Measurements from ENCODE around the gene NRG2. TPM values are rescaled to one million over a fixed set of nuclear protein-coding genes. Genes with fewer than 3 reads are reported as not detected.

NRG2 gene
- total and polyA plus RNA-seq, 2 experiments from 2014 or later = 0.05 TPM; not detected in 1

- no peak for DNase-seq
- Histone ChIP-seq H3K4me2 (ENCODE audit: unreplicated experiment) (no peak overlapping the region), H3K27me3 (replicated peaks; ENCODE audit: insufficient read depth) (no peaks in the 10 kb centered on the region; the same call in 1 of the 2 replicates), H3K36me3 (ENCODE audit: low read depth) (no peaks in the 10 kb centered on the region), H3K9me3 (ENCODE audit: low read depth) (no peaks in the 10 kb centered on the region), H4K20me1 (ENCODE audit: insufficient read depth) (no peaks in the 10 kb centered on the region), H2AFZ (no peak overlapping the region), H3K4me1 (ENCODE audit: insufficient read depth) (no peaks in the 10 kb centered on the region), H3F3A (ENCODE audit: insufficient read depth) (no peaks in the 10 kb centered on the region), H3K79me2 (ENCODE audit: insufficient read depth) (no peaks in the 10 kb centered on the region), H3K27ac (no peak overlapping the region), H3K9ac (no peak overlapping the region), H3K4me3 (no peak overlapping the region), H3K9me2 (ENCODE audit: insufficient read depth) (no peaks in the 10 kb centered on the region)
- WGBS, 2 experiments (ENCODE audit: low coverage in 1 of 2, low lambda C conversion rate in 2 of 2, missing lambda C conversion rate in 2 of 2) = 50 to 58% methylated on average over 2 of the region's 2 CpGs
- in situ Hi-C loops (cut with MboI) = no loop called here
- no peak for TF ChIP-seq EZH2phosphoT487 (IDR thresholded peaks at IDR 0.05; ENCODE audit: insufficient read depth, low read depth)
- no peak for TF ChIP-seq EZH2 (IDR thresholded peaks at IDR 0.05; ENCODE audit: insufficient read depth, poor library complexity, severe bottlenecking)
Observed at GRCh38 chr5:140032296-140032695, 10.8 kb downstream of the NRG2 start.

- Histone ChIP-seq H3K4me3 (no peak overlapping the region), H3K4me1 (ENCODE audit: insufficient read depth) (no peaks in the 10 kb centered on the region), H3K36me3 (ENCODE audit: low read depth) (no peaks in the 10 kb centered on the region), H3K27me3 (replicated peaks; ENCODE audit: insufficient read depth) (peaks cover 30% of the 10 kb centered on the region), H3K27ac (no peak overlapping the region), H3K4me2 (ENCODE audit: unreplicated experiment) (no peak overlapping the region), H2AFZ (no peak overlapping the region), H3K9me2 (ENCODE audit: insufficient read depth) (no peaks in the 10 kb centered on the region), H3K9ac (no peak overlapping the region), H3K9me3 (ENCODE audit: low read depth) (no peaks in the 10 kb centered on the region), H3K79me2 (ENCODE audit: insufficient read depth) (no peaks in the 10 kb centered on the region), H4K20me1 (ENCODE audit: insufficient read depth) (no peaks in the 10 kb centered on the region), H3F3A (ENCODE audit: insufficient read depth) (no peaks in the 10 kb centered on the region)
- DNase-seq = no peak
- in situ Hi-C loops (cut with MboI) = no loop called here
- 81 to 82% methylated on average over 2 of the region's 2 CpGs for WGBS, 2 experiments (ENCODE audit: low coverage in 1 of 2, low lambda C conversion rate in 2 of 2, missing lambda C conversion rate in 2 of 2)
- no peak for TF ChIP-seq EZH2 (IDR thresholded peaks at IDR 0.05; ENCODE audit: insufficient read depth, poor library complexity, severe bottlenecking)
- no peak for TF ChIP-seq EZH2phosphoT487 (IDR thresholded peaks at IDR 0.05; ENCODE audit: insufficient read depth, low read depth)
Observed at GRCh38 chr5:140027807-140028206, 15.3 kb downstream of the NRG2 start.

GRCh38 chr5:140025736-140026135 is 17.4 kb downstream of the NRG2 start:
- H2AFZ ChIP-seq = no peak overlapping the region

GRCh38 chr5:140024928-140025327 is 18.2 kb downstream of the NRG2 start:
- Histone ChIP-seq H3K36me3 (ENCODE audit: low read depth) (no peaks in the 10 kb centered on the region), H3K9ac (no peak overlapping the region), H3K4me2 (ENCODE audit: unreplicated experiment) (no peak overlapping the region), H3K79me2 (ENCODE audit: insufficient read depth) (no peaks in the 10 kb centered on the region), H4K20me1 (ENCODE audit: insufficient read depth) (no peaks in the 10 kb centered on the region), H2AFZ (no peak overlapping the region), H3F3A (ENCODE audit: insufficient read depth) (no peaks in the 10 kb centered on the region), H3K9me3 (ENCODE audit: low read depth) (no peaks in the 10 kb centered on the region), H3K4me3 (no peak overlapping the region), H3K27ac (no peak overlapping the region), H3K9me2 (ENCODE audit: insufficient read depth) (no peaks in the 10 kb centered on the region), H3K27me3 (replicated peaks; ENCODE audit: insufficient read depth) (peaks cover 50% of the 10 kb centered on the region), H3K4me1 (ENCODE audit: insufficient read depth) (no peaks in the 10 kb centered on the region)
- 0 to 3% methylated on average over 1 of the region's 1 CpG for WGBS, 2 experiments (ENCODE audit: low coverage in 1 of 2, low lambda C conversion rate in 2 of 2, missing lambda C conversion rate in 2 of 2)
- in situ Hi-C loops (cut with MboI) = no loop called here
- no peak for TF ChIP-seq EZH2 (IDR thresholded peaks at IDR 0.05; ENCODE audit: insufficient read depth, poor library complexity, severe bottlenecking)
- TF ChIP-seq EZH2phosphoT487 (IDR thresholded peaks at IDR 0.05; ENCODE audit: insufficient read depth, low read depth) = no peak
- DNase-seq = no peak

More at GRCh38 chr5:140025736-140026135, 17.4 kb downstream of the NRG2 start:
- Histone ChIP-seq H3F3A (ENCODE audit: insufficient read depth) (no peaks in the 10 kb centered on the region), H3K79me2 (ENCODE audit: insufficient read depth) (no peaks in the 10 kb centered on the region), H3K4me3 (no peak overlapping the region), H3K9ac (no peak overlapping the region), H3K36me3 (ENCODE audit: low read depth) (no peaks in the 10 kb centered on the region), H3K4me2 (ENCODE audit: unreplicated experiment) (no peak overlapping the region), H3K9me3 (ENCODE audit: low read depth) (no peaks in the 10 kb centered on the region), H3K27ac (no peak overlapping the region), H3K9me2 (ENCODE audit: insufficient read depth) (no peaks in the 10 kb centered on the region), H3K27me3 (replicated peaks; ENCODE audit: insufficient read depth) (peaks cover 50% of the 10 kb centered on the region), H4K20me1 (ENCODE audit: insufficient read depth) (no peaks in the 10 kb centered on the region), H3K4me1 (ENCODE audit: insufficient read depth) (no peaks in the 10 kb centered on the region)
- in situ Hi-C loops (cut with MboI) = no loop called here
- DNase-seq = no peak
- TF ChIP-seq EZH2 (IDR thresholded peaks at IDR 0.05; ENCODE audit: insufficient read depth, poor library complexity, severe bottlenecking) (no peak), EZH2phosphoT487 (IDR thresholded peaks at IDR 0.05; ENCODE audit: insufficient read depth, low read depth) (no peak)
- 55 to 64% methylated on average over 3 of the region's 3 CpGs for WGBS, 2 experiments (ENCODE audit: low coverage in 1 of 2, low lambda C conversion rate in 2 of 2, missing lambda C conversion rate in 2 of 2)
